Fibroblast of skin of right biceps (primary cell): ENCODE data around the gene MS4A14.
"Not testable (repeated sequence)": the region's sequence is repeated elsewhere in the genome, so short reads cannot be mapped to it uniquely, and the experiment has no call there.

Experiments
- DNase-seq: peaks from one replicate; pipeline ENCODE4 v3.0.0-alpha.2; 2013

MS4A14 gene

GRCh38 chr11:60392361-60392760 lies 3.9 kb upstream of the MS4A14 start:
- DNase-seq = no peak

GRCh38 chr11:60393016-60393415 lies 3.2 kb upstream of the MS4A14 start:
- no peak for DNase-seq

GRCh38 chr11:60394666-60395380 lies 1.4 kb upstream of the MS4A14 start:
- no peak for DNase-seq

GRCh38 chr11:60396799-60397198 lies 540 bp downstream of the MS4A14 start:
- DNase-seq = no peak

- DNase-seq = no peak
Measured at GRCh38 chr11:60420015-60420414, 23.8 kb downstream of the MS4A14 start.

GRCh38 chr11:60422609-60423008 lies 26.4 kb downstream of the MS4A14 start:
- DNase-seq = no peak

- DNase-seq = no peak
Measured at GRCh38 chr11:60428517-60428916, 32.3 kb downstream of the MS4A14 start.

- no peak for DNase-seq
Measured at GRCh38 chr11:60429272-60429671, 33.0 kb downstream of the MS4A14 start, which contains the start of gene MS4A5. Gene MS4A5 (plus strand): TSS chr11:60429572. CDS start chr11:60429675, 103 bp downstream.

- no peak for DNase-seq
Measured at GRCh38 chr11:60431251-60431650, 35.0 kb downstream of the MS4A14 start.

GRCh38 chr11:60433401-60433800 lies 37.1 kb downstream of the MS4A14 start:
- DNase-seq = no peak

GRCh38 chr11:60447070-60447469 lies 50.8 kb downstream of the MS4A14 start:
- no peak for DNase-seq

GRCh38 chr11:60447846-60448245 lies 51.6 kb downstream of the MS4A14 start:
- DNase-seq = no peak

- DNase-seq = not testable (repeated sequence)
Measured at GRCh38 chr11:60451185-60451584, 54.9 kb downstream of the MS4A14 start.

- no peak for DNase-seq
Measured at GRCh38 chr11:60454212-60454611, 58.0 kb downstream of the MS4A14 start.

GRCh38 chr11:60455531-60456042 lies 59.3 kb downstream of the MS4A14 start, which contains the start of gene MS4A1:
Gene MS4A1 (plus strand): TSS chr11:60455847. CDS start chr11:60462375, 6,528 bp downstream.
- DNase-seq = no peak

GRCh38 chr11:60457576-60457975 lies 61.3 kb downstream of the MS4A14 start:
- no peak for DNase-seq

GRCh38 chr11:60459345-60459744 lies 63.1 kb downstream of the MS4A14 start:
- DNase-seq = no peak
